H1 (cell line): ENCODE measurements around the gene FASN. TPM values are rescaled to one million over a fixed set of nuclear protein-coding genes. Genes with fewer than 3 reads are reported as not detected.

Source experiments
- CTCF ChIA-PET: fragments of 300-600 bp; sonication (Branson Sonifier 250); formaldehyde crosslinking; loops from one replicate; lab custom pipeline; 2021; ENCODE audit not compliant: partially characterized antibody; lab: Charles Lee
- POLR2A ChIA-PET: fragments of 300-600 bp; sonication (Branson Sonifier 250); formaldehyde crosslinking; loops from one replicate; lab custom pipeline; 2021; ENCODE audit warnings: inconsistent platforms; ENCODE audit not compliant: partially characterized antibody; lab: Charles Lee
- DNase-seq, 2 experiments: peaks; one replicate each; pipeline versions ENCODE4 v3.0.0 to v3.0.0-alpha.2; 2010 to 2022; ENCODE audit warnings: low spot score in 2 of 2, low read depth in 1 of 2, mixed read lengths in 1 of 2
- FAIRE-seq: peaks from 2 replicates; lab custom pipeline; 2011; peaks lifted over from hg19 to GRCh38; lab: Jason Lieb, UNC
- H2AFZ ChIP-seq: 2 replicates; pipeline ENCODE4 v1.8.1; 2012; ENCODE audit warnings: low read length, inconsistent platforms
- H2AK5ac ChIP-seq: 2 replicates; pipeline ENCODE4 v1.6.1; 2013; ENCODE audit warnings: low read depth, low read length
- H2BK120ac ChIP-seq: replicated peaks from 2 replicates; pipeline ENCODE3; 2013; ENCODE audit warnings: low read depth, low read length, inconsistent platforms
- H2BK12ac ChIP-seq: 2 replicates; pipeline ENCODE4 v1.6.1; 2013; ENCODE audit warnings: low read depth, low read length
- H2BK15ac ChIP-seq: 2 replicates; pipeline ENCODE4 v1.6.1; 2013; ENCODE audit warnings: low read length
- H2BK20ac ChIP-seq: 2 replicates; pipeline ENCODE4 v1.6.1; 2013; ENCODE audit warnings: low read length
- H2BK5ac ChIP-seq: 2 replicates; pipeline ENCODE4 v1.6.1; 2013; ENCODE audit warnings: low read depth, low read length
- H3K14ac ChIP-seq: 2 replicates; pipeline ENCODE4 v1.6.1; 2013; ENCODE audit warnings: inconsistent platforms; ENCODE audit not compliant: insufficient read length
- H3K18ac ChIP-seq: 2 replicates; pipeline ENCODE4 v1.6.1; 2013; ENCODE audit warnings: low read length; ENCODE audit errors: extremely low read depth
- H3K23ac ChIP-seq: 2 replicates; pipeline ENCODE4 v1.6.1; 2013; ENCODE audit warnings: inconsistent platforms; ENCODE audit not compliant: insufficient read length
- H3K23me2 ChIP-seq: 2 replicates; pipeline ENCODE4 v1.6.1; 2013; ENCODE audit warnings: low read depth, low read length
- H3K27ac ChIP-seq: 2 replicates; pipeline ENCODE4 v1.6.1; 2011; ENCODE audit warnings: low read depth, low read length, inconsistent platforms
- H3K27me3 ChIP-seq, 4 experiments: replicated peaks in 1 of 4; 1 replicate in 1 of 4; 2 replicates in 3 of 4; pipeline versions ENCODE4 v1.6.1 to v1.8.1; 2011 to 2013; ENCODE audit warnings: low read length in 3 of 4, mild to moderate bottlenecking in 3 of 4, inconsistent platforms in 2 of 4, mixed read lengths in 2 of 4, moderate library complexity in 1 of 4; ENCODE audit not compliant: control insufficient read depth in 3 of 4, insufficient read depth in 3 of 4; ENCODE audit errors: extremely low read depth in 1 of 4
- H3K36me3 ChIP-seq, 4 experiments: 2 replicates each; pipeline versions ENCODE4 v1.6.1 to v1.8.1; 2011 to 2013; ENCODE audit warnings: mild to moderate bottlenecking in 4 of 4, low read length in 3 of 4, moderate library complexity in 2 of 4, control low read depth in 1 of 4, inconsistent platforms in 1 of 4; ENCODE audit not compliant: insufficient read depth in 4 of 4, control insufficient read depth in 2 of 4
- H3K4ac ChIP-seq: replicated peaks from 2 replicates; pipeline ENCODE3; 2013; ENCODE audit warnings: low read length, low read depth, mixed read lengths, inconsistent platforms; ENCODE audit not compliant: insufficient read length
- H3K4me1 ChIP-seq, 4 experiments: replicated peaks in 1 of 4; 1 replicate in 1 of 4; 2 replicates in 3 of 4; pipeline versions ENCODE4 v1.6.1 to v1.8.1; 2011 to 2013; ENCODE audit warnings: low read length in 3 of 4, inconsistent platforms in 2 of 4, mixed read lengths in 1 of 4; ENCODE audit not compliant: insufficient read depth in 4 of 4, control insufficient read depth in 3 of 4
- H3K4me2 ChIP-seq, 2 experiments: 2 replicates each; pipeline versions ENCODE4 v1.6.1 to v1.8.1; 2011 to 2013; ENCODE audit warnings: low read depth in 2 of 2, low read length in 2 of 2, control low read depth in 1 of 2, inconsistent platforms in 1 of 2, mild to moderate bottlenecking in 1 of 2; ENCODE audit not compliant: insufficient read depth in 1 of 2
- H3K4me3 ChIP-seq, 4 experiments: fragments of 200-600, 300-600 bp in 1 of 4; sonication (generic), shearing (Covaris generic), sonication (Bioruptor Twin) in 1 of 4; 2 replicates each; pipeline versions ENCODE4 v1.5.1 to v1.8.1; 2011 to 2016; ENCODE audit warnings: low read length in 4 of 4, low read depth in 3 of 4, control low read depth in 2 of 4, inconsistent platforms in 2 of 4, mild to moderate bottlenecking in 2 of 4, mixed read lengths in 1 of 4, moderate library complexity in 1 of 4; ENCODE audit not compliant: insufficient read depth in 2 of 4; ENCODE audit errors: extremely low read depth in 1 of 4
- H3K56ac ChIP-seq: replicated peaks from 2 replicates; pipeline ENCODE3; 2013; ENCODE audit warnings: low read depth, mild to moderate bottlenecking, mixed read lengths, low read length, inconsistent platforms; ENCODE audit not compliant: insufficient read length
- H3K79me1 ChIP-seq: 2 replicates; pipeline ENCODE4 v1.6.1; 2013; ENCODE audit warnings: low read depth, low read length, control low read depth
- H3K79me2 ChIP-seq, 2 experiments: 2 replicates each; pipeline versions ENCODE4 v1.6.1 to v1.8.1; 2012 to 2013; ENCODE audit warnings: low read length in 2 of 2, mild to moderate bottlenecking in 2 of 2, inconsistent platforms in 1 of 2; ENCODE audit not compliant: insufficient read depth in 2 of 2, control insufficient read depth in 1 of 2
- H3K9ac ChIP-seq, 4 experiments: replicated peaks in 1 of 4; 1 replicate in 1 of 4; 2 replicates in 3 of 4; pipeline versions ENCODE4 v1.6.1 to v1.8.1; 2011 to 2013; ENCODE audit warnings: low read depth in 3 of 4, low read length in 3 of 4, control low read depth in 2 of 4, mild to moderate bottlenecking in 2 of 4, moderate library complexity in 2 of 4, inconsistent platforms in 1 of 4; ENCODE audit errors: extremely low read depth in 1 of 4
- H3K9me3 ChIP-seq, 2 experiments: 2 replicates each; pipeline versions ENCODE4 v1.6.1 to v1.8.1; 2012 to 2013; ENCODE audit warnings: mild to moderate bottlenecking in 2 of 2, moderate library complexity in 2 of 2, control low read depth in 1 of 2, inconsistent platforms in 1 of 2, low read depth in 1 of 2, low read length in 1 of 2, mixed read lengths in 1 of 2; ENCODE audit not compliant: insufficient read depth in 2 of 2
- H4K20me1 ChIP-seq, 2 experiments: replicated peaks in 1 of 2; 2 replicates each; pipeline versions ENCODE3 to v1.8.1; 2011 to 2013; ENCODE audit warnings: inconsistent platforms in 2 of 2, low read length in 2 of 2, mild to moderate bottlenecking in 1 of 2; ENCODE audit not compliant: insufficient read depth in 2 of 2, control insufficient read depth in 1 of 2
- H4K5ac ChIP-seq: 2 replicates; pipeline ENCODE4 v1.6.1; 2013; ENCODE audit warnings: low read length, low read depth, mixed read lengths, inconsistent platforms; ENCODE audit not compliant: insufficient read length
- H4K8ac ChIP-seq: 2 replicates; pipeline ENCODE4 v1.8.0; 2013; ENCODE audit warnings: mild to moderate bottlenecking, moderate library complexity, low read length, inconsistent platforms; ENCODE audit not compliant: insufficient read depth; ENCODE audit errors: extremely low read depth
- H4K91ac ChIP-seq: replicated peaks from 2 replicates; pipeline ENCODE3; 2013; ENCODE audit warnings: low read length, mixed read lengths, inconsistent platforms; ENCODE audit not compliant: insufficient read length
- ASH2L ChIP-seq: fragments of 200-600, 300-600 bp; sonication (generic); IDR thresholded peaks from one replicate; pipeline ENCODE4 v1.7.1; 2017; ENCODE audit warnings: low read length
- ATF2 ChIP-seq: IDR thresholded peaks from 2 replicates; pipeline ENCODE4 v1.6.1; 2012; ENCODE audit warnings: low read length, inconsistent platforms
- CEBPB ChIP-seq: IDR thresholded peaks from 2 replicates; pipeline ENCODE4 v1.6.1; 2012; ENCODE audit warnings: low read depth, low read length
- EGR1 ChIP-seq: IDR thresholded peaks from 2 replicates; pipeline ENCODE4 v1.6.1; 2011; ENCODE audit warnings: low read depth, low read length, borderline replicate concordance
- HDAC2 ChIP-seq, 2 experiments: fragments of 300-600 bp in 1 of 2; sonication (generic) in 1 of 2; IDR thresholded peaks; 2 replicates each; pipeline ENCODE4 v1.6.1; 2011 to 2012; ENCODE audit warnings: low read depth in 2 of 2, low read length in 2 of 2, mild to moderate bottlenecking in 2 of 2, moderate library complexity in 2 of 2, borderline replicate concordance in 1 of 2, inconsistent platforms in 1 of 2
- MAFK ChIP-seq: IDR thresholded peaks from 2 replicates; pipeline ENCODE4 v1.6.1; 2012; ENCODE audit warnings: low read depth, mild to moderate bottlenecking, improper control_type of control experiment, low read length
- MAX ChIP-seq: IDR thresholded peaks from 2 replicates; pipeline ENCODE4 v1.6.1; 2012; ENCODE audit warnings: inconsistent platforms
- WGBS, 2 experiments: shearing (Covaris generic) in 1 of 2; methylation state at CpG; one replicate each; pipeline versions ENCODE4 v1.1.6 to v1.1.7; 2013 to 2015; ENCODE audit warnings: low lambda C conversion rate in 2 of 2, mixed read lengths in 2 of 2, inconsistent platforms in 1 of 2, low coverage in 1 of 2, missing lambda C conversion rate in 1 of 2; ENCODE audit not compliant: insufficient replicate concordance in 2 of 2, insufficient coverage in 1 of 2, insufficient read length in 1 of 2; ENCODE audit errors: extremely low coverage in 1 of 2, missing lambda C conversion rate in 1 of 2; 5-methylcytosine and 5-hydroxymethylcytosine counted together
- polyA plus RNA-seq, 7 experiments: library from polyadenylated mRNA; depleted of rRNA in 3 of 7; stranded (reverse) in 5 of 7; unstranded in 2 of 7; fragments of >200 nt in 5 of 7; fragments of 200-250 nt in 2 of 7; gene quantifications; 1 replicate in 5 of 7; 2 replicates in 1 of 7; 4 replicates in 1 of 7; pipeline versions ENCODE4 v1.2.1 to v1.2.3, GENCODE V29; 2011 to 2013; ENCODE audit warnings: missing spikeins in 2 of 7, mixed read lengths in 2 of 7
- total RNA-seq: library from RNA; stranded (reverse); fragmentation: NEBNext Ultra II Directional; extraction: Animal tissue kit (Norgen Biotek cat#: 25700); gene quantifications from 2 replicates; pipeline ENCODE4 v1.2.1, GENCODE V29; 2021
- TF ChIP-seq, protein P1 (sequence below), 3 experiments: IDR thresholded peaks; 1 replicate in 2 of 3; 2 replicates in 1 of 3; pipeline versions ENCODE4 v1.5.1 to v1.6.1; 2011; ENCODE audit warnings: low read length in 3 of 3, mild to moderate bottlenecking in 3 of 3, inconsistent platforms in 2 of 3, low read depth in 1 of 3, moderate library complexity in 1 of 3; ENCODE audit not compliant: insufficient read depth in 1 of 3; ENCODE audit errors: control extremely low read depth in 1 of 3

FASN gene
- total and polyA plus RNA-seq, 2 of the 8 experiments (the other 6 are each of a cell fraction or from before 2014, with no cell fraction given): 143 to 561 TPM

DNA sequence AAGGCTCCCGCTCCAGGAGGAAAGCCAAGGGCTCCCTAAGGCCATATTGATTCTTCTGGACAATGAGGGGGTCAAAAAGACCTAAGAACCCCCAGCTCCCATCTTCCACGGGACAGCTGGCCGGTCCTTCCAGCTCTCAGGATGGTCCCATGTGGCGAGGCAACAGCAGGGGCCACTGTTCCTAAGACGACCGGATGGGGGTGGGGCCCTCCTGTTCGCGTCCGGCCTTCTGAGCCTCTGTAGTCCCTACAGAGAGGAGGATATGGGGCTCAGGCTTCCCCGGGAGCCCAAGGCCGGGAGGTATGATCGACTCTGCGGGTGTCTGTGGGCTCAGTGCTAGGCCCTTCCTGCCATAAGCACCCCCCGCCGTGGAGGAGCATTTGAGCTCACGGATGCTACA lies 54.5 kb downstream of the FASN start:
- no peak overlapping the region for H2AFZ ChIP-seq
- DNase-seq (peak in 1 of 2 experiments; percentile 57), FAIRE-seq (no peak)
- ChIA-PET CTCF (interaction anchor here (0.8 to 2.7 kb wide), 5 partner anchors 14 to 79 kb away, joined by 3 to 28 read pairs (median 3); no protein-coding TSS in a partner anchor), POLR2A (interaction anchor here (0.7 to 1.5 kb wide), 17 partner anchors 9 to 174 kb away, joined by 3 to 10 read pairs (median 3); partner anchors contain the start of genes CENPX, GPS1, LRRC45 and RAC3)
- H2BK20ac ChIP-seq: no peak overlapping the region
- no peak overlapping the region for H3K56ac ChIP-seq
- no peak overlapping the region for H3K23ac ChIP-seq
- peak overlapping the region; percentile 97; the same call in 1 of the 2 replicates for H2BK12ac ChIP-seq
- H4K20me1 ChIP-seq: peaks cover 0 to 6% of the 10 kb centered on the region in 2 experiments
- H3K18ac ChIP-seq: peak overlapping the region; percentile 68
- no peaks in the 10 kb centered on the region for H3K79me1 ChIP-seq
- no peak overlapping the region for H3K4me2 ChIP-seq
- H3K14ac ChIP-seq: no peak overlapping the region
- H2BK5ac ChIP-seq: 0 out of 2 replicates have a peak overlapping the region, but pooled peaks have one; percentile 52
- no peak overlapping the region; the same call in 1 of the 2 replicates for H2BK15ac ChIP-seq
- no peak overlapping the region for H3K4me3 ChIP-seq
- H3K4me1 ChIP-seq: peaks cover 0 to 15% (median 7%) of the 10 kb centered on the region in 4 experiments; a peak in 4 of 7 replicates
- no peak overlapping the region for H2BK120ac ChIP-seq
- peaks cover 0 to 5% (median 2%) of the 10 kb centered on the region in 4 experiments; a peak in 3 of 8 replicates for H3K36me3 ChIP-seq
- H3K27me3 ChIP-seq: peaks cover 0 to 4% (median 0%) of the 10 kb centered on the region in 4 experiments; a peak in 1 of 7 replicates
- WGBS, 2 experiments: 84% methylated on average over 16 of the region's 16 CpGs; no CpG with 5 or more reads in 1 of the 2 experiments
- TF ChIP-seq ASH2L (no peak), MAX (no peak), ATF2 (no peak), HDAC2 (IDR thresholded peaks at IDR 0.05; ENCODE audit: borderline replicate concordance in 1 of 2, low read depth in 2 of 2, low read length in 2 of 2) (no peak), EGR1 (no peak), MAFK (no peak), CEBPB (no peak)
- TF ChIP-seq, protein P1, sequence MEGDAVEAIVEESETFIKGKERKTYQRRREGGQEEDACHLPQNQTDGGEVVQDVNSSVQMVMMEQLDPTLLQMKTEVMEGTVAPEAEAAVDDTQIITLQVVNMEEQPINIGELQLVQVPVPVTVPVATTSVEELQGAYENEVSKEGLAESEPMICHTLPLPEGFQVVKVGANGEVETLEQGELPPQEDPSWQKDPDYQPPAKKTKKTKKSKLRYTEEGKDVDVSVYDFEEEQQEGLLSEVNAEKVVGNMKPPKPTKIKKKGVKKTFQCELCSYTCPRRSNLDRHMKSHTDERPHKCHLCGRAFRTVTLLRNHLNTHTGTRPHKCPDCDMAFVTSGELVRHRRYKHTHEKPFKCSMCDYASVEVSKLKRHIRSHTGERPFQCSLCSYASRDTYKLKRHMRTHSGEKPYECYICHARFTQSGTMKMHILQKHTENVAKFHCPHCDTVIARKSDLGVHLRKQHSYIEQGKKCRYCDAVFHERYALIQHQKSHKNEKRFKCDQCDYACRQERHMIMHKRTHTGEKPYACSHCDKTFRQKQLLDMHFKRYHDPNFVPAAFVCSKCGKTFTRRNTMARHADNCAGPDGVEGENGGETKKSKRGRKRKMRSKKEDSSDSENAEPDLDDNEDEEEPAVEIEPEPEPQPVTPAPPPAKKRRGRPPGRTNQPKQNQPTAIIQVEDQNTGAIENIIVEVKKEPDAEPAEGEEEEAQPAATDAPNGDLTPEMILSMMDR (IDR thresholded peaks at IDR 0.05; ENCODE audit: control extremely low read depth in 1 of 3, insufficient read depth in 1 of 3, low read depth in 1 of 3, low read length in 3 of 3): no peak
- H3K79me2 ChIP-seq: no peaks in the 10 kb centered on the region
- H3K4ac ChIP-seq: peak overlapping the region; percentile 95
- peak overlapping the region; percentile 83 for H4K8ac ChIP-seq
- H3K9me3 ChIP-seq: no peaks in the 10 kb centered on the region
- no peak overlapping the region for H3K27ac ChIP-seq
- no peak overlapping the region for H2AK5ac ChIP-seq
- peak overlapping the region; percentile 96 for H4K91ac ChIP-seq
- no peak overlapping the region for H3K9ac ChIP-seq
- peak overlapping the region; percentile 47 for H4K5ac ChIP-seq
- H3K23me2 ChIP-seq: 0 out of 2 replicates have a peak, but pooled peaks cover 3% of the 10 kb centered on the region
